Left lung (tissue), 10 donors: ENCODE data around the gene LARGE1. TPM values are rescaled to one million over a fixed set of nuclear protein-coding genes. Genes with fewer than 3 reads are reported as not detected.

ENCODE experiments used
- ATAC-seq: fragments of 200-7000 bp; cut with Tn5 transposase; one replicate; pipeline ENCODE4 v1.9.1; 2020; ENCODE audit warnings: moderate library complexity
- DNase-seq, 4 donors: peaks; one replicate each; pipeline ENCODE4 v3.0.0-alpha.2; 2013 to 2020
- H3K27ac ChIP-seq, 2 donors: fragments of 200-600 bp; sonication (generic) in 1 of 2; one replicate each; pipeline versions ENCODE4 v1.5.0 to v1.8.0; 2020 to 2021
- H3K27me3 ChIP-seq, 2 donors: fragments of 200-600 bp; sonication (generic) in 1 of 2; one replicate each; pipeline versions ENCODE4 v1.5.0 to v1.8.0; 2020 to 2021
- H3K36me3 ChIP-seq, 2 donors: fragments of 200-600 bp; sonication (generic) in 1 of 2; one replicate each; pipeline versions ENCODE4 v1.5.0 to v1.8.0; 2020 to 2021
- H3K4me1 ChIP-seq, 2 donors: fragments of 200-600 bp; one replicate each; pipeline ENCODE4 v1.8.0; 2021
- H3K4me3 ChIP-seq, 2 donors: fragments of 200-600 bp; sonication (generic) in 1 of 2; one replicate each; pipeline versions ENCODE4 v1.5.0 to v1.8.0; 2020 to 2021; ENCODE audit warnings: mild to moderate bottlenecking in 1 of 2
- H3K9me3 ChIP-seq, 2 donors: fragments of 200-600 bp; sonication (generic) in 1 of 2; one replicate each; pipeline versions ENCODE4 v1.5.0 to v1.8.0; 2020 to 2021
- CTCF ChIP-seq, 2 donors: fragments of 200-600 bp; sonication (generic) in 1 of 2; IDR thresholded peaks; one replicate each; pipeline versions ENCODE4 v1.5.0 to v1.8.0; 2021; ENCODE audit warnings: antibody characterized with exemption in 2 of 2
- intact Hi-C, 2 donors: fragments of 100-400 bp; cut with DNase I; formaldehyde crosslinking; loops; one replicate each; pipeline versions ENCODE4 v1.11.2 to v1.14.2; 2022
- polyA plus RNA-seq, 6 donors: library from polyadenylated mRNA; unstranded; fragments of 120-200 nt; gene quantifications; one replicate each; pipeline ENCODE4 v1.2.1, GENCODE V29; 2013; ENCODE audit not compliant: insufficient read length in 6 of 6
- total RNA-seq, 2 donors: library from RNA; stranded (reverse); fragmentation: NEBNext Ultra II Directional; extraction: Animal tissue kit (Norgen Biotek cat#: 25700); gene quantifications; one replicate each; pipeline ENCODE4 v1.2.1, GENCODE V29; 2021
- donor health status: DM: no; HTN: yes; CAD: no.
- donor health status: DM: no; HTN: no; CAD: no.

Gene LARGE1
- total and polyA plus RNA-seq, 8 donors: 22.4 to 36.1 (median 33.2) TPM

- H3K4me3 ChIP-seq: no peak overlapping the region
- DNase-seq: no peak
- no peak for TF ChIP-seq CTCF (IDR thresholded peaks at IDR 0.05)
- no peaks in the 10 kb centered on the region for H3K36me3 ChIP-seq
- intact Hi-C loops: no loop called here
- peaks cover 0 to 9% of the 10 kb centered on the region in 2 donors for H3K9me3 ChIP-seq
- H3K27ac ChIP-seq: no peak overlapping the region
- no peaks in the 10 kb centered on the region for H3K27me3 ChIP-seq
- H3K4me1 ChIP-seq: no peaks in the 10 kb centered on the region
- ATAC-seq: peak; percentile 75
Observed at GRCh38 chr22:33844273-33844672, 76.0 kb downstream of the LARGE1 start.

GRCh38 chr22:33842421-33843094, 77.7 kb downstream of the LARGE1 start:
- ATAC-seq (peak; percentile 17), DNase-seq (no peak)
- H3K4me1 ChIP-seq: no peaks in the 10 kb centered on the region
- TF ChIP-seq CTCF (IDR thresholded peaks at IDR 0.05): no peak
- H3K9me3 ChIP-seq: peaks cover 0 to 5% of the 10 kb centered on the region in 2 donors
- H3K27ac ChIP-seq: no peak overlapping the region
- intact Hi-C loops: no loop called here
- H3K4me3 ChIP-seq: no peak overlapping the region
- no peaks in the 10 kb centered on the region for H3K27me3 ChIP-seq
- H3K36me3 ChIP-seq: no peaks in the 10 kb centered on the region

GRCh38 chr22:33842006-33842354, 78.3 kb downstream of the LARGE1 start:
- no peak for TF ChIP-seq CTCF (IDR thresholded peaks at IDR 0.05)
- no peaks in the 10 kb centered on the region for H3K27me3 ChIP-seq
- ATAC-seq: no peak
- no peak overlapping the region for H3K27ac ChIP-seq
- no peak for DNase-seq
- intact Hi-C loops: no loop called here
- no peak overlapping the region for H3K4me3 ChIP-seq
- no peaks in the 10 kb centered on the region for H3K4me1 ChIP-seq
- peaks cover 0 to 2% of the 10 kb centered on the region in 2 donors for H3K9me3 ChIP-seq
- no peaks in the 10 kb centered on the region for H3K36me3 ChIP-seq

- ATAC-seq: peak; percentile 23
- no peaks in the 10 kb centered on the region for H3K27me3 ChIP-seq
Observed at GRCh38 chr22:33841281-33842005, 78.8 kb downstream of the LARGE1 start.

More at GRCh38 chr22:33841281-33842005, 78.8 kb downstream of the LARGE1 start:
- no peak for DNase-seq
- no peak for TF ChIP-seq CTCF (IDR thresholded peaks at IDR 0.05)
- no peaks in the 10 kb centered on the region for H3K36me3 ChIP-seq
- H3K9me3 ChIP-seq: no peaks in the 10 kb centered on the region
- H3K27ac ChIP-seq: no peak overlapping the region
- H3K4me3 ChIP-seq: no peak overlapping the region
- H3K4me1 ChIP-seq: no peaks in the 10 kb centered on the region
- intact Hi-C loops: no loop called here
